Spleen (tissue), 7 donors: Measurements from ENCODE around the gene ZNF785.

Source experiments
- POLR2A ChIP-seq, 3 donors: fragments of 450-650 bp; IDR thresholded peaks; one replicate each; pipeline ENCODE4 v1.5.1; 2017; ENCODE audit warnings: antibody characterized with exemption in 3 of 3, mild to moderate bottlenecking in 1 of 3
- POLR2AphosphoS5 ChIP-seq, 3 donors: sonication (generic); formaldehyde crosslinking; IDR thresholded peaks; one replicate each; pipeline ENCODE4 v1.5.1; 2017; ENCODE audit warnings: antibody characterized with exemption in 3 of 3
- TF ChIP-seq, protein P1 (sequence below), 11 experiments: fragments of 200-600 bp in 7 of 11; fragments of 450-650 bp in 4 of 11; sonication (generic) in 4 of 11; IDR thresholded peaks in 8 of 11; conservative IDR thresholded peaks in 3 of 11; 1 replicate in 7 of 11; 2 replicates in 4 of 11; pipeline versions ENCODE4 v1.4.0 to v1.8.0; 2016 to 2021; ENCODE audit warnings: antibody characterized with exemption in 11 of 11, inconsistent platforms in 4 of 11, mild to moderate bottlenecking in 1 of 11
- donor health status: DM: no; HTN: no; CAD: no; lungs with moderate emphysema.
- donor health status: DM: no; HTN: no; CAD: no.
- donor health status: DM: no; HTN: no; CAD: no.

DNA sequence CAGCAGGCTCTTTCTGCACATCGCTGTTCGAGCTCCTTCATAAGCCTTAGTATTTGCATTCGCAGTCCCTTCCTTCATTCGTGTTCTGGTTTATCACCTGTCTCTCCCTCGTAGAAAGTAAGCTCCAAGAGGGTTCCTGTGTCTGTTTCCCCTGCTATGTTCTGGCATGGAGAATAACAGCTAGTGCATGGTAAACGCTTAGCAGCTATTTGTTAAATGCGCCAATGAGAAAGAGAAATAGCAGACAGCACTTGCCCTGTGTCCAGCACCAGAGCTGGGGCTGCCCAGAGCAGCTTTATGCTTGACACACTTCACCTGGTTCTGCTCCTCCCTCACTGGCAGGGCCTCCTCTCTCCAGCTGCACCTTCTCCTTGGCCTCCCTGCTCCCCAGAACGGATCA is 19.5 kb downstream of the ZNF785 start:
- TF ChIP-seq, protein P1, sequence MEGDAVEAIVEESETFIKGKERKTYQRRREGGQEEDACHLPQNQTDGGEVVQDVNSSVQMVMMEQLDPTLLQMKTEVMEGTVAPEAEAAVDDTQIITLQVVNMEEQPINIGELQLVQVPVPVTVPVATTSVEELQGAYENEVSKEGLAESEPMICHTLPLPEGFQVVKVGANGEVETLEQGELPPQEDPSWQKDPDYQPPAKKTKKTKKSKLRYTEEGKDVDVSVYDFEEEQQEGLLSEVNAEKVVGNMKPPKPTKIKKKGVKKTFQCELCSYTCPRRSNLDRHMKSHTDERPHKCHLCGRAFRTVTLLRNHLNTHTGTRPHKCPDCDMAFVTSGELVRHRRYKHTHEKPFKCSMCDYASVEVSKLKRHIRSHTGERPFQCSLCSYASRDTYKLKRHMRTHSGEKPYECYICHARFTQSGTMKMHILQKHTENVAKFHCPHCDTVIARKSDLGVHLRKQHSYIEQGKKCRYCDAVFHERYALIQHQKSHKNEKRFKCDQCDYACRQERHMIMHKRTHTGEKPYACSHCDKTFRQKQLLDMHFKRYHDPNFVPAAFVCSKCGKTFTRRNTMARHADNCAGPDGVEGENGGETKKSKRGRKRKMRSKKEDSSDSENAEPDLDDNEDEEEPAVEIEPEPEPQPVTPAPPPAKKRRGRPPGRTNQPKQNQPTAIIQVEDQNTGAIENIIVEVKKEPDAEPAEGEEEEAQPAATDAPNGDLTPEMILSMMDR (IDR thresholded peaks at IDR 0.05 in 8 of 11, conservative IDR thresholded peaks at IDR 0.05 in 3 of 11): no peak
- TF ChIP-seq POLR2A (IDR thresholded peaks at IDR 0.05) (no peak), POLR2AphosphoS5 (IDR thresholded peaks at IDR 0.05) (no peak)
